PC-9 (cell line): ENCODE results near the gene C10orf67. TPM values are rescaled to one million over a fixed set of nuclear protein-coding genes. Genes with fewer than 3 reads are reported as not detected.
A peak's percentile ranks its signal among the peaks of the same experiment; 100 is the strongest.

Source experiments
- BruUV-seq: library from RNA; stranded (reverse); fragments of 400-500 nt; replicated peaks from 2 replicates; lab custom pipeline; 2021; lab: Mats Ljungman, UMichigan
- CTCF ChIA-PET: fragments of 300-600 bp; sonication (Branson Sonifier 250); formaldehyde crosslinking; loops from one replicate; lab custom pipeline; 2022; ENCODE audit warnings: antibody characterized with exemption; lab: Charles Lee
- POLR2A ChIA-PET: fragments of 300-600 bp; sonication (Branson Sonifier 250); formaldehyde crosslinking; loops from one replicate; lab custom pipeline; 2022; ENCODE audit warnings: antibody characterized with exemption; ENCODE audit not compliant: unreplicated experiment; lab: Charles Lee
- DNase-seq, 2 experiments: peaks; one replicate each; pipeline versions ENCODE4 v3.0.0 to v3.0.0-alpha.2; 2015 to 2022; ENCODE audit warnings: mixed read lengths in 1 of 2
- H2AFZ ChIP-seq: fragments of 200-600 bp; sonication (generic); 2 replicates; pipeline ENCODE4 v1.8.1; 2017; ENCODE audit warnings: antibody characterized with exemption
- H3F3A ChIP-seq: fragments of 200-600 bp; sonication (generic); 2 replicates; pipeline ENCODE4 v1.8.1; 2017; ENCODE audit warnings: antibody characterized with exemption, mild to moderate bottlenecking, low read depth; ENCODE audit not compliant: insufficient read depth
- H3K27ac ChIP-seq: fragments of 200-600 bp; sonication (generic); 2 replicates; pipeline ENCODE4 v1.6.1; 2016; ENCODE audit warnings: mixed run types
- H3K27me3 ChIP-seq: fragments of 200-600 bp; sonication (generic); 2 replicates; pipeline ENCODE4 v1.6.1; 2016; ENCODE audit warnings: low read depth, mixed run types; ENCODE audit not compliant: insufficient read depth
- H3K36me3 ChIP-seq: fragments of 200-600 bp; sonication (generic); 2 replicates; pipeline ENCODE4 v1.6.1; 2016; ENCODE audit warnings: low read depth, mixed run types
- H3K4me1 ChIP-seq: fragments of 200-600 bp; sonication (generic); replicated peaks from 2 replicates; pipeline ENCODE4 v1.6.1; 2016; ENCODE audit warnings: mixed run types; ENCODE audit not compliant: insufficient read depth
- H3K4me2 ChIP-seq: fragments of 200-600 bp; sonication (generic); 2 replicates; pipeline ENCODE4 v1.6.1; 2017; ENCODE audit warnings: mixed run types
- H3K4me3 ChIP-seq: fragments of 200-600 bp; sonication (generic); 2 replicates; pipeline ENCODE4 v1.6.1; 2016; ENCODE audit warnings: mixed run types
- H3K79me2 ChIP-seq: fragments of 200-600 bp; sonication (generic); 2 replicates; pipeline ENCODE4 v1.6.1; 2017; ENCODE audit warnings: low read depth, mixed run types
- H3K9me2 ChIP-seq: fragments of 200-600 bp; sonication (generic); 2 replicates; pipeline ENCODE4 v1.8.1; 2017; ENCODE audit warnings: mild to moderate bottlenecking; ENCODE audit not compliant: insufficient read depth
- H3K9me3 ChIP-seq: fragments of 200-600 bp; sonication (generic); 2 replicates; pipeline ENCODE4 v1.8.1; 2016; ENCODE audit warnings: low read depth; ENCODE audit not compliant: insufficient read depth
- H4K20me1 ChIP-seq: fragments of 200-600 bp; sonication (generic); 2 replicates; pipeline ENCODE4 v1.8.1; 2017; ENCODE audit not compliant: insufficient read depth
- EZH2 ChIP-seq: fragments of 200-600 bp; sonication (generic); IDR thresholded peaks from 2 replicates; pipeline ENCODE4 v1.8.0; 2017; ENCODE audit warnings: antibody characterized with exemption, low read depth
- intact Hi-C: fragments of 100-400 bp; cut with micrococcal nuclease; formaldehyde crosslinking; loops from one replicate; pipeline ENCODE4 v1.10.0; 2022; ENCODE audit not compliant: unreplicated experiment
- total RNA-seq: library from RNA; stranded (reverse); gene quantifications from 2 replicates; pipeline ENCODE4 v1.2.3, GENCODE V29; 2021
- TF ChIP-seq, protein P1 (sequence below): fragments of 200-600 bp; sonication (generic); conservative IDR thresholded peaks from 2 replicates; pipeline ENCODE4 v1.6.1; 2017; ENCODE audit warnings: mixed run types, antibody characterized with exemption, mild to moderate bottlenecking, moderate library complexity

Gene C10orf67
- total RNA-seq, 1 experiment from 2014 or later, result 1.2 TPM

DNA sequence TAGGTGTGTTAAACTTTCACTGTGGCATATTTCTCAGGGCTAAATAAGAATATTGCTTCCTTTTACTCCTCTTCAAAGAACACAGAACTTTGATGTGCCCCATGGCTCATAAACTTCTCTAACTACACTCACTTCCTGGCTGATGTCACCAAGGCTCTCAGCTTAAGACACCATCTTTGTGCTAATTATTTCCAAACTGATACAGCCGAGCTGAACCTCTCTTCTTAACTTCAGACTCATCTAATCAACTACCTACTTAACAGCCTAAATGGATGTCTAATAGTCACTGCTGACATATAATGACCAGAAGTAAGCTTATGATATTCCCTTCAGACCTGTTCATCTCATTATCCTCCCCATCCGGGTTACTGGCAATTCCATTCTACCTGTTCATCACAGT lies 3.6 kb downstream of the C10orf67 start:
- Histone ChIP-seq H3K36me3 (no peaks in the 10 kb centered on the region), H3K9me3 (no peaks in the 10 kb centered on the region), H3K4me3 (no peak overlapping the region), H3F3A (peaks cover 49% of the 10 kb centered on the region), H3K4me1 (peaks cover 78% of the 10 kb centered on the region), H4K20me1 (no peaks in the 10 kb centered on the region), H2AFZ (no peak overlapping the region), H3K79me2 (no peaks in the 10 kb centered on the region; the same call in 1 of the 2 replicates), H3K27ac (peak overlapping the region; percentile 85; the same call in 1 of the 2 replicates), H3K27me3 (no peaks in the 10 kb centered on the region), H3K4me2 (no peak overlapping the region), H3K9me2 (no peaks in the 10 kb centered on the region)
- no TSS peak for BruUV-seq
- intact Hi-C loops, result no loop called here
- CTCF ChIA-PET, result no interaction called here
- no peak for DNase-seq
- POLR2A ChIA-PET, result no interaction called here
- TF ChIP-seq, protein P1, sequence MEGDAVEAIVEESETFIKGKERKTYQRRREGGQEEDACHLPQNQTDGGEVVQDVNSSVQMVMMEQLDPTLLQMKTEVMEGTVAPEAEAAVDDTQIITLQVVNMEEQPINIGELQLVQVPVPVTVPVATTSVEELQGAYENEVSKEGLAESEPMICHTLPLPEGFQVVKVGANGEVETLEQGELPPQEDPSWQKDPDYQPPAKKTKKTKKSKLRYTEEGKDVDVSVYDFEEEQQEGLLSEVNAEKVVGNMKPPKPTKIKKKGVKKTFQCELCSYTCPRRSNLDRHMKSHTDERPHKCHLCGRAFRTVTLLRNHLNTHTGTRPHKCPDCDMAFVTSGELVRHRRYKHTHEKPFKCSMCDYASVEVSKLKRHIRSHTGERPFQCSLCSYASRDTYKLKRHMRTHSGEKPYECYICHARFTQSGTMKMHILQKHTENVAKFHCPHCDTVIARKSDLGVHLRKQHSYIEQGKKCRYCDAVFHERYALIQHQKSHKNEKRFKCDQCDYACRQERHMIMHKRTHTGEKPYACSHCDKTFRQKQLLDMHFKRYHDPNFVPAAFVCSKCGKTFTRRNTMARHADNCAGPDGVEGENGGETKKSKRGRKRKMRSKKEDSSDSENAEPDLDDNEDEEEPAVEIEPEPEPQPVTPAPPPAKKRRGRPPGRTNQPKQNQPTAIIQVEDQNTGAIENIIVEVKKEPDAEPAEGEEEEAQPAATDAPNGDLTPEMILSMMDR, result no peak
- TF ChIP-seq EZH2, result no peak

DNA sequence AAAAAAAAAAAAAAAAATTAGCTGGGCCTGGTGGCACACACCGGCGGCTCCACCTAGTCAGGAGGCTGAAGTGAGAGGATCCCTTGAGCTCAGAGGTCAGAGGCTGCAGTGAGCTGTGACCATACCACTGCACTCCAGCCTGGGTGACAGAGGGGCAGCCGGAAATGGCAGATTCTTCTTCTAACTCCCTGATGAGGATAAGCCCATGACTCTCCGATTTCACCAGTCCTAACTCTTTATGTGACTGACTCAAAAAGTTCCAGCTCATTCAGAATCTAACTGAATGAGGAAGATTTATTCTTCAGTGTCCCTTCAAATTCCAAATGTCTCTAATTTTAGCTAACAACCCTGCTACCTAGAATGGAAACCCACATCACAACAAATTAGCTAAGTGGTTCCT lies 4.2 kb downstream of the C10orf67 start:
- Histone ChIP-seq H3K9me3 (no peaks in the 10 kb centered on the region), H3K79me2 (no peaks in the 10 kb centered on the region; the same call in 1 of the 2 replicates), H3K27me3 (no peaks in the 10 kb centered on the region), H2AFZ (no peak overlapping the region), H3K9me2 (no peaks in the 10 kb centered on the region), H4K20me1 (no peaks in the 10 kb centered on the region), H3F3A (peaks cover 47% of the 10 kb centered on the region), H3K4me3 (no peak overlapping the region), H3K27ac (peak overlapping the region; percentile 85), H3K4me2 (no peak overlapping the region), H3K36me3 (no peaks in the 10 kb centered on the region), H3K4me1 (peaks cover 73% of the 10 kb centered on the region)
- intact Hi-C loops, result no loop called here
- CTCF ChIA-PET, result interaction anchor here (0.6 kb wide), 2 partner anchors 1164 to 1264 kb away, joined by 4 to 6 read pairs; no protein-coding TSS in a partner anchor
- POLR2A ChIA-PET, result interaction anchor here (0.5 to 0.6 kb wide), 2 partner anchors 14 to 98 kb away, joined by 3 to 20 read pairs; partner anchors contain the start of gene OTUD1
- no peak for DNase-seq
- no TSS peak for BruUV-seq
- TF ChIP-seq, protein P1, result no peak
- no peak for TF ChIP-seq EZH2

DNA sequence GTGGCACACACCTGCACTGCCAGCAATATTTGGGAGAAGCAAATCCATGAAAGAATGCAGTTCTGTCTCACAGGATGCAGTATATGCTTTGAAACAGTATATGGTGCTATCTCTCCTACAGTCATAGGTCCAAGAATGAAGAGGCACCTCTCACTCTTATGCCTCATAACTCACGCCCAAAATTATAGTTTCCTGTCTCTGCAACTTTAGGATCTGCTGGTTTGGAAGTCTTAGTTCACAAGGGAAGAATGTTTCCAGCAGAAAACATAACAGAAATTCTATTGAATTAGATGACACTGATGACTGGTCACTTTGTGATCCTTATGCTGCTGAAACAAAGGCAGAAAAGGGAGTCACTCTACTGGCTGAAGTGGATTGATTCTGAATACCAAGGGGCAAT lies 5.7 kb downstream of the C10orf67 start:
- Histone ChIP-seq H3K4me1 (peaks cover 64% of the 10 kb centered on the region), H3K36me3 (no peaks in the 10 kb centered on the region), H3K9me2 (no peaks in the 10 kb centered on the region), H3K27ac (peak overlapping the region; percentile 85), H3K79me2 (no peaks in the 10 kb centered on the region; the same call in 1 of the 2 replicates), H3K9me3 (no peaks in the 10 kb centered on the region), H3F3A (peaks cover 39% of the 10 kb centered on the region), H4K20me1 (no peaks in the 10 kb centered on the region), H3K27me3 (no peaks in the 10 kb centered on the region), H3K4me3 (no peak overlapping the region), H3K4me2 (peak overlapping the region; percentile 51), H2AFZ (no peak overlapping the region)
- TF ChIP-seq EZH2, result no peak
- TF ChIP-seq, protein P1, result no peak
- CTCF ChIA-PET, result no interaction called here
- DNase-seq, result peak in 1 of 2 experiments; percentile 70
- BruUV-seq, result TSS peak; percentile 81
- intact Hi-C loops, result loop anchor here (2.0 to 5.0 kb wide), 3 partner anchors 46 to 173 kb away; partner anchors contain the start of gene OTUD1
- POLR2A ChIA-PET, result interaction anchor here (0.6 kb wide), 1 partner anchor 97 kb away, joined by 4 read pairs; no protein-coding TSS in a partner anchor
